H1 (cell line): ENCODE measurements around the gene TECPR2. TPM values are rescaled to one million over a fixed set of nuclear protein-coding genes. Genes with fewer than 3 reads are reported as not detected.

Source experiments
- CTCF ChIA-PET: fragments of 300-600 bp; sonication (Branson Sonifier 250); formaldehyde crosslinking; loops from one replicate; lab custom pipeline; 2021; ENCODE audit not compliant: partially characterized antibody; lab: Charles Lee
- POLR2A ChIA-PET: fragments of 300-600 bp; sonication (Branson Sonifier 250); formaldehyde crosslinking; loops from one replicate; lab custom pipeline; 2021; ENCODE audit warnings: inconsistent platforms; ENCODE audit not compliant: partially characterized antibody; lab: Charles Lee
- DNase-seq, 2 experiments: peaks; one replicate each; pipeline versions ENCODE4 v3.0.0 to v3.0.0-alpha.2; 2010 to 2022; ENCODE audit warnings: low spot score in 2 of 2, low read depth in 1 of 2, mixed read lengths in 1 of 2
- FAIRE-seq: peaks from 2 replicates; lab custom pipeline; 2011; peaks lifted over from hg19 to GRCh38; lab: Jason Lieb, UNC
- H2AFZ ChIP-seq: 2 replicates; pipeline ENCODE4 v1.8.1; 2012; ENCODE audit warnings: low read length, inconsistent platforms
- H2AK5ac ChIP-seq: 2 replicates; pipeline ENCODE4 v1.6.1; 2013; ENCODE audit warnings: low read depth, low read length
- H2BK120ac ChIP-seq: replicated peaks from 2 replicates; pipeline ENCODE3; 2013; ENCODE audit warnings: low read depth, low read length, inconsistent platforms
- H2BK12ac ChIP-seq: 2 replicates; pipeline ENCODE4 v1.6.1; 2013; ENCODE audit warnings: low read depth, low read length
- H2BK15ac ChIP-seq: 2 replicates; pipeline ENCODE4 v1.6.1; 2013; ENCODE audit warnings: low read length
- H2BK20ac ChIP-seq: 2 replicates; pipeline ENCODE4 v1.6.1; 2013; ENCODE audit warnings: low read length
- H2BK5ac ChIP-seq: 2 replicates; pipeline ENCODE4 v1.6.1; 2013; ENCODE audit warnings: low read depth, low read length
- H3K14ac ChIP-seq: 2 replicates; pipeline ENCODE4 v1.6.1; 2013; ENCODE audit warnings: inconsistent platforms; ENCODE audit not compliant: insufficient read length
- H3K18ac ChIP-seq: 2 replicates; pipeline ENCODE4 v1.6.1; 2013; ENCODE audit warnings: low read length; ENCODE audit errors: extremely low read depth
- H3K23ac ChIP-seq: 2 replicates; pipeline ENCODE4 v1.6.1; 2013; ENCODE audit warnings: inconsistent platforms; ENCODE audit not compliant: insufficient read length
- H3K23me2 ChIP-seq: 2 replicates; pipeline ENCODE4 v1.6.1; 2013; ENCODE audit warnings: low read depth, low read length
- H3K27ac ChIP-seq: 2 replicates; pipeline ENCODE4 v1.6.1; 2011; ENCODE audit warnings: low read depth, low read length, inconsistent platforms
- H3K27me3 ChIP-seq, 4 experiments: replicated peaks in 1 of 4; 1 replicate in 1 of 4; 2 replicates in 3 of 4; pipeline versions ENCODE4 v1.6.1 to v1.8.1; 2011 to 2013; ENCODE audit warnings: low read length in 3 of 4, mild to moderate bottlenecking in 3 of 4, inconsistent platforms in 2 of 4, mixed read lengths in 2 of 4, moderate library complexity in 1 of 4; ENCODE audit not compliant: control insufficient read depth in 3 of 4, insufficient read depth in 3 of 4; ENCODE audit errors: extremely low read depth in 1 of 4
- H3K36me3 ChIP-seq, 4 experiments: 2 replicates each; pipeline versions ENCODE4 v1.6.1 to v1.8.1; 2011 to 2013; ENCODE audit warnings: mild to moderate bottlenecking in 4 of 4, low read length in 3 of 4, moderate library complexity in 2 of 4, control low read depth in 1 of 4, inconsistent platforms in 1 of 4; ENCODE audit not compliant: insufficient read depth in 4 of 4, control insufficient read depth in 2 of 4
- H3K4ac ChIP-seq: replicated peaks from 2 replicates; pipeline ENCODE3; 2013; ENCODE audit warnings: low read length, low read depth, mixed read lengths, inconsistent platforms; ENCODE audit not compliant: insufficient read length
- H3K4me1 ChIP-seq, 4 experiments: replicated peaks in 1 of 4; 1 replicate in 1 of 4; 2 replicates in 3 of 4; pipeline versions ENCODE4 v1.6.1 to v1.8.1; 2011 to 2013; ENCODE audit warnings: low read length in 3 of 4, inconsistent platforms in 2 of 4, mixed read lengths in 1 of 4; ENCODE audit not compliant: insufficient read depth in 4 of 4, control insufficient read depth in 3 of 4
- H3K4me2 ChIP-seq, 2 experiments: 2 replicates each; pipeline versions ENCODE4 v1.6.1 to v1.8.1; 2011 to 2013; ENCODE audit warnings: low read depth in 2 of 2, low read length in 2 of 2, control low read depth in 1 of 2, inconsistent platforms in 1 of 2, mild to moderate bottlenecking in 1 of 2; ENCODE audit not compliant: insufficient read depth in 1 of 2
- H3K4me3 ChIP-seq, 4 experiments: fragments of 200-600, 300-600 bp in 1 of 4; sonication (generic), shearing (Covaris generic), sonication (Bioruptor Twin) in 1 of 4; 2 replicates each; pipeline versions ENCODE4 v1.5.1 to v1.8.1; 2011 to 2016; ENCODE audit warnings: low read length in 4 of 4, low read depth in 3 of 4, control low read depth in 2 of 4, inconsistent platforms in 2 of 4, mild to moderate bottlenecking in 2 of 4, mixed read lengths in 1 of 4, moderate library complexity in 1 of 4; ENCODE audit not compliant: insufficient read depth in 2 of 4; ENCODE audit errors: extremely low read depth in 1 of 4
- H3K56ac ChIP-seq: replicated peaks from 2 replicates; pipeline ENCODE3; 2013; ENCODE audit warnings: low read depth, mild to moderate bottlenecking, mixed read lengths, low read length, inconsistent platforms; ENCODE audit not compliant: insufficient read length
- H3K79me1 ChIP-seq: 2 replicates; pipeline ENCODE4 v1.6.1; 2013; ENCODE audit warnings: low read depth, low read length, control low read depth
- H3K79me2 ChIP-seq, 2 experiments: 2 replicates each; pipeline versions ENCODE4 v1.6.1 to v1.8.1; 2012 to 2013; ENCODE audit warnings: low read length in 2 of 2, mild to moderate bottlenecking in 2 of 2, inconsistent platforms in 1 of 2; ENCODE audit not compliant: insufficient read depth in 2 of 2, control insufficient read depth in 1 of 2
- H3K9ac ChIP-seq, 4 experiments: replicated peaks in 1 of 4; 1 replicate in 1 of 4; 2 replicates in 3 of 4; pipeline versions ENCODE4 v1.6.1 to v1.8.1; 2011 to 2013; ENCODE audit warnings: low read depth in 3 of 4, low read length in 3 of 4, control low read depth in 2 of 4, mild to moderate bottlenecking in 2 of 4, moderate library complexity in 2 of 4, inconsistent platforms in 1 of 4; ENCODE audit errors: extremely low read depth in 1 of 4
- H3K9me3 ChIP-seq, 2 experiments: 2 replicates each; pipeline versions ENCODE4 v1.6.1 to v1.8.1; 2012 to 2013; ENCODE audit warnings: mild to moderate bottlenecking in 2 of 2, moderate library complexity in 2 of 2, control low read depth in 1 of 2, inconsistent platforms in 1 of 2, low read depth in 1 of 2, low read length in 1 of 2, mixed read lengths in 1 of 2; ENCODE audit not compliant: insufficient read depth in 2 of 2
- H4K20me1 ChIP-seq, 2 experiments: replicated peaks in 1 of 2; 2 replicates each; pipeline versions ENCODE3 to v1.8.1; 2011 to 2013; ENCODE audit warnings: inconsistent platforms in 2 of 2, low read length in 2 of 2, mild to moderate bottlenecking in 1 of 2; ENCODE audit not compliant: insufficient read depth in 2 of 2, control insufficient read depth in 1 of 2
- H4K5ac ChIP-seq: 2 replicates; pipeline ENCODE4 v1.6.1; 2013; ENCODE audit warnings: low read length, low read depth, mixed read lengths, inconsistent platforms; ENCODE audit not compliant: insufficient read length
- H4K8ac ChIP-seq: 2 replicates; pipeline ENCODE4 v1.8.0; 2013; ENCODE audit warnings: mild to moderate bottlenecking, moderate library complexity, low read length, inconsistent platforms; ENCODE audit not compliant: insufficient read depth; ENCODE audit errors: extremely low read depth
- H4K91ac ChIP-seq: replicated peaks from 2 replicates; pipeline ENCODE3; 2013; ENCODE audit warnings: low read length, mixed read lengths, inconsistent platforms; ENCODE audit not compliant: insufficient read length
- BCL11A ChIP-seq, 2 experiments: IDR thresholded peaks; one replicate each; pipeline ENCODE4 v1.6.1; 2011; ENCODE audit warnings: low read depth in 2 of 2, low read length in 2 of 2, mild to moderate bottlenecking in 2 of 2
- KDM1A ChIP-seq: fragments of 200-600, 300-600 bp; sonication (generic); IDR thresholded peaks from 2 replicates; pipeline ENCODE4 v1.7.1; 2016; ENCODE audit warnings: mild to moderate bottlenecking, low read length, borderline replicate concordance
- KDM5A ChIP-seq: fragments of 200-600 bp; IDR thresholded peaks from 2 replicates; pipeline ENCODE4 v1.7.1; 2012; ENCODE audit warnings: mild to moderate bottlenecking, low read length, inconsistent platforms, mixed read lengths
- WGBS, 2 experiments: shearing (Covaris generic) in 1 of 2; methylation state at CpG; one replicate each; pipeline versions ENCODE4 v1.1.6 to v1.1.7; 2013 to 2015; ENCODE audit warnings: low lambda C conversion rate in 2 of 2, mixed read lengths in 2 of 2, inconsistent platforms in 1 of 2, low coverage in 1 of 2, missing lambda C conversion rate in 1 of 2; ENCODE audit not compliant: insufficient replicate concordance in 2 of 2, insufficient coverage in 1 of 2, insufficient read length in 1 of 2; ENCODE audit errors: extremely low coverage in 1 of 2, missing lambda C conversion rate in 1 of 2; 5-methylcytosine and 5-hydroxymethylcytosine counted together
- polyA plus RNA-seq, 7 experiments: library from polyadenylated mRNA; depleted of rRNA in 3 of 7; stranded (reverse) in 5 of 7; unstranded in 2 of 7; fragments of >200 nt in 5 of 7; fragments of 200-250 nt in 2 of 7; gene quantifications; 1 replicate in 5 of 7; 2 replicates in 1 of 7; 4 replicates in 1 of 7; pipeline versions ENCODE4 v1.2.1 to v1.2.3, GENCODE V29; 2011 to 2013; ENCODE audit warnings: missing spikeins in 2 of 7, mixed read lengths in 2 of 7
- total RNA-seq: library from RNA; stranded (reverse); fragmentation: NEBNext Ultra II Directional; extraction: Animal tissue kit (Norgen Biotek cat#: 25700); gene quantifications from 2 replicates; pipeline ENCODE4 v1.2.1, GENCODE V29; 2021

The TECPR2 gene
- total and polyA plus RNA-seq, 2 of the 8 experiments (the other 6 are each of a cell fraction or from before 2014, with no cell fraction given), result 6.8 to 19.4 TPM

DNA sequence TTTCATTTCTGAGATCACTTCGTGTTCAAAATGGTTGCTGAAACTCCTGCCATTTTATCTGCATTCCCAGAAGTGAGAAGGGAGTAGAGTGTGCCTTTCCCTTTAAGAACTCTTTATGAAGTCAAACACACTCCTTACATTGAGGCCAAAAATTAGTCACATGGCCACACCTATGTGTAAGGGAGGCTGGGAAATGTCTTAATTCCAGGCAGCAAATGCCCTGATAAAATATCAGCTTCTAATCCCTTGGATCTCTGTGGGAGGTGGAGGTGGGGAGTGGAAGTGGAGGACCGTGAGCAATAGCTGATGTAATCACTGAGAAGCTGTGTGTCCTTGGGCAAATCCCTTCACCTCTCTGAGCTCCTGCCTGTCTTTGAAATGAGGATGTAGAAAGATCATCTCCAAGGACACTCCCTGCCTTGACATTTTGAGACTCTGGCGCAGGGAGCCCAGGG, 169.5 kb downstream of the TECPR2 start:
- Histone ChIP-seq H4K8ac (no peak overlapping the region), H2BK15ac (peak overlapping the region; percentile 40; the same call in 1 of the 2 replicates), H2AFZ (no peak overlapping the region), H4K91ac (no peak overlapping the region), H3K4ac (no peak overlapping the region), H4K5ac (no peak overlapping the region), H2AK5ac (0 out of 2 replicates have a peak overlapping the region, but pooled peaks have one; percentile 82), H2BK20ac (no peak overlapping the region), H2BK12ac (no peak overlapping the region; the same call in 1 of the 2 replicates), H3K36me3 (no peaks in the 10 kb centered on the region), H3K23ac (no peak overlapping the region), H2BK5ac (no peak overlapping the region), H4K20me1 (no peaks in the 10 kb centered on the region), H3K23me2 (no peaks in the 10 kb centered on the region), H3K9ac (no peak overlapping the region), H3K27ac (no peak overlapping the region), H3K79me1 (no peaks in the 10 kb centered on the region), H3K4me2 (no peak overlapping the region), H3K4me3 (no peak overlapping the region), H3K14ac (no peak overlapping the region), H3K56ac (no peak overlapping the region), H3K79me2 (no peaks in the 10 kb centered on the region), H3K27me3 (no peaks in the 10 kb centered on the region), H2BK120ac (no peak overlapping the region), H3K18ac (no peak overlapping the region), H3K4me1 (no peaks in the 10 kb centered on the region), H3K9me3 (no peaks in the 10 kb centered on the region)
- POLR2A ChIA-PET, result interaction anchor here (2.2 kb wide), 1 partner anchor 23 kb away, joined by 7 read pairs; no protein-coding TSS in a partner anchor
- TF ChIP-seq KDM1A, result peak; percentile 71; the same call in 1 of the 2 replicates
- no peak for TF ChIP-seq BCL11A (IDR thresholded peaks at IDR 0.05; ENCODE audit: low read depth in 2 of 2, low read length in 2 of 2)
- no peak for TF ChIP-seq KDM5A
- FAIRE-seq (no peak), DNase-seq (no peak)
- CTCF ChIA-PET, result interaction anchor here (0.7 kb wide), 2 partner anchors 58 to 83 kb away, joined by 3 read pairs; no protein-coding TSS in a partner anchor
- WGBS, 2 experiments, result 85% methylated on average over 3 of the region's 3 CpGs; no CpG with 5 or more reads in 1 of the 2 experiments
